GM19025 (cell line): ENCODE results near the gene APOBEC3C.
"Not testable (repeated sequence)": the region's sequence is repeated elsewhere in the genome, so short reads cannot be mapped to it uniquely, and the experiment has no call there.

Source experiments
- ATAC-seq: cut with Tn5 transposase; IDR thresholded peaks from one replicate; pipeline ENCODE4 v1.9.1; 2021; ENCODE audit warnings: mild to moderate bottlenecking, low read depth, moderate library complexity; ENCODE audit not compliant: unreplicated experiment

APOBEC3C gene

DNA sequence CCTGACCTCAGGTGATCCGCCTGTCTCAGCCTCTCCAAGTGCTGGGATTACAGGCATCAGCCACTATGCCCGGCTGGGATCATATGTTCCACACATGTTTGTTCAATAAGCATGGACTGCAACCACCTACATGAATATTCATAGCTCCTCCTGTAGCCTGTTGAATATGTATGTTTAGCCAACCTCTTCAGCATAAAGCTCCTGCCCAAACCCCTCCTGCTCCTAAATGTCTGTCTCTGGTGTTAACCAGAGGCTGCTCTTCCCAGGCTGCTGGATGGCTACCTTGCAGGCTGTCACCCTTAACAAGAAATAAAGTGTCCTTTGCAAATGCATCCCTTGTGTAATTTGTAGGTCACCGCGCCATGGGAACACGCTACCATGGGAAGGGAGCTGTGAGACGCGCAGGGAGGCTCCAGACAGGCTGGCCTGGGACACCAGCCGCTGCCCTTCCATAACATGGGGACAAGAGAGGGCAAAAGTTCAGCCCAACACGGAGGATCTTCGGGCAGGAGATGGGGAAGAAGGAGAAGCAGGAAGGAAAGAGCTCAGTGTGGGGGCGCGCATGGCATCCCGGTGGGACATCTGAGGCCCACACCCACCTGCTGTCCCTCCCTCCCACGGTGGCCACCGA, 6.1 kb downstream of the APOBEC3C start:
- ATAC-seq = peak; percentile 2

DNA sequence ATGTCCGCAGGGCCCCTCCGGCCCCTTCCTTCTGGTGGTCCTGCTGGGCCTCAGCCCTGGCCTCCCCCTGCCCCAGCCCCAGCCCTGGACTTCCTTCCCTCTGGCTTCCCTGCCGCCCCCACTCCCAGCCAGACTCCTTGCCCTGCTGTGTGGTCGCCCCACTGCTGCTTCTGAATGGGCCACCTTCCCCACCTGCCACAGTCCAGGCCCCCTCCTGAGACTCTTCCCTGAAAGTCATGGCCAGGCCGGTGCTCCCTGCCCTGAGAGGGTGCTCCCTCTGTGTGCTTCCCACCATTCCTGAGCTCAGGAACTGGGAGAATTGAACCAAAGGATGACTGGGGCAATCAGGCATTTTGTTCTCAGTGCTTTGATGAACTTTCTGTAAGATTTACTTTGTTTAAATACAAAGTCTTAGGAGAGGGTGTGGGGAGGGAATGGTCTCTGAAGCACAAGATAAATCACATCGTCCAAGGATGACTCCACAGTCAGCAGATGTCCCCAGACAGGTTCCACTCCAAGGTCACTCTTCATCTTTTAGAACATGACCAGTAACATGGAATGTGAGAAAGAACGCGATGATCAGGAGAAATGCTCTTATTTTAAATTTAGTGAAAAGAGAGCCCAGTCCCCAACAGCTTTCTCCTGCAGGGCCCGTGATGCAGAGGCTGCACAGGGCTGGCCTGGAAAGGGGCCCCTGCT, 7.6 kb downstream of the APOBEC3C start:
- ATAC-seq = no peak

GRCh38 chr22:39024519-39025308, 10.7 kb downstream of the APOBEC3C start:
- ATAC-seq = no peak

GRCh38 chr22:39026509-39027150, 12.6 kb downstream of the APOBEC3C start:
- ATAC-seq = no peak

- no peak for ATAC-seq
Measured at GRCh38 chr22:39027717-39028116, 13.7 kb downstream of the APOBEC3C start.

- no peak for ATAC-seq
Measured at GRCh38 chr22:39028281-39028680, 14.2 kb downstream of the APOBEC3C start.

- no peak for ATAC-seq
Measured at GRCh38 chr22:39029227-39029626, 15.2 kb downstream of the APOBEC3C start.

DNA sequence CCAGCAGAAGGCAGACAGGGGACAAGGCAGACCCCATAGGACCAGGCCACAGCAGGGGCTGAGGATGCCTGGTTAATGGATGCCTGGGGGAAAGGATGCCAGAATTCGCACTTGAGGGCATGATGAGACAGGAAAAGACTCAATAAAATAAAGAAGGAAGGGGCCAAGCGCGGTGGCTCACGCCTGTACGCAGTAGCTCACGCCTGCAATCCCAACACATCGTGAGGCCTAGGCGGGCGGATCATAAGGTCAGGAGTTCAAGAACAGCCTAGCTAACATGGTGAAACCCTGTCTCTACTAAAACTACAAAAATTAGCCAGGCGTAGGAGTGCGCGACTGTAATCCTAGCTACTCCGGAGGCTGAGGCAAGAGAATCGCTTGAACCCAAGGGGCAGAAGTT, 16.6 kb downstream of the APOBEC3C start:
- no peak for ATAC-seq

GRCh38 chr22:39031434-39032295, 17.6 kb downstream of the APOBEC3C start:
- not testable (repeated sequence) for ATAC-seq

GRCh38 chr22:39037071-39037470, 23.0 kb downstream of the APOBEC3C start:
- ATAC-seq = not testable (repeated sequence)

- no peak for ATAC-seq
Measured at GRCh38 chr22:39039306-39040126, 25.5 kb downstream of the APOBEC3C start.

DNA sequence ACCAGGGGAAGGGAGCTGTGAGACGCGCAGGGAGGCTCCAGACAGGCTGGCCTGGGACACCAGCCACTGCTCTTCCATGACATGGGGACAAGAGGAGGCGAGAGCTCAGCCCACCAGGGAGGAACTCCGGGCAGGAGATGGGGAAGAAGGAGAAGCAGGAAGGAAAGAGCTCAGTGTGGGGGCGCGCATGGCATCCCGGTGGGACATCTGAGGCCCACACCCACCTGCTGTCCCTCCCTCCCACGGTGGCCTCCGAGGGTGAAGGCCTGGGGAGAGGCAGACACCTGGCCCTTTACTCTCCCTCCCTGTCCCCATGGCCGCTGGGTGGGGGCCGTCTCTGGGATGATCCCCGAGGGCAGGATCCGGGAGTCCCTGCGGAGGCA, 26.1 kb downstream of the APOBEC3C start:
- ATAC-seq = not testable (repeated sequence)

- peak; percentile 86 for ATAC-seq
Measured at GRCh38 chr22:39040538-39041296, 26.7 kb downstream of the APOBEC3C start, which contains the start of gene APOBEC3F. Gene APOBEC3F (plus strand): TSS chr22:39040864. CDS start chr22:39040961, 97 bp downstream.

DNA sequence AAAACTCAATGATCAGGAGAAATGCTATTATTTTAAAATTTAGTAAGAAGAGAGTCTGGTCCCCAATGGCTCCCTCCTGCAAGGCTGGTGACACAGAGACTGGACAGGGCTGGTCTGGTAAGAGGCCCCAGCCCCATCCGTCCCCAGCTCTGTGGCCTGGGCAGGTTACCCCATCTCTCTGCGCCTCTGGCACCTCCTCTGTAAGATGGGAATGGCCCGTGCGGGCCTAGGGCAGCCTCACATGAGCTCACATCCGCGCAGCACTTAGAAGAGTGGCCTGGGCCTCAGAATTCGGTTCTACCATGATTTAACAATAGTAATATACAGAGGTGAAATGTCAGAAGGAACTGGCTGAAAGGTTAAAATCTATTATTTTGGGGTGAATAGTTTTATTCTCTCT, 27.9 kb downstream of the APOBEC3C start:
- no peak for ATAC-seq

- ATAC-seq = not testable (repeated sequence)
Measured at GRCh38 chr22:39043063-39043462, 29.0 kb downstream of the APOBEC3C start.

GRCh38 chr22:39045136-39045535, 31.1 kb downstream of the APOBEC3C start:
- ATAC-seq = not testable (repeated sequence)

DNA sequence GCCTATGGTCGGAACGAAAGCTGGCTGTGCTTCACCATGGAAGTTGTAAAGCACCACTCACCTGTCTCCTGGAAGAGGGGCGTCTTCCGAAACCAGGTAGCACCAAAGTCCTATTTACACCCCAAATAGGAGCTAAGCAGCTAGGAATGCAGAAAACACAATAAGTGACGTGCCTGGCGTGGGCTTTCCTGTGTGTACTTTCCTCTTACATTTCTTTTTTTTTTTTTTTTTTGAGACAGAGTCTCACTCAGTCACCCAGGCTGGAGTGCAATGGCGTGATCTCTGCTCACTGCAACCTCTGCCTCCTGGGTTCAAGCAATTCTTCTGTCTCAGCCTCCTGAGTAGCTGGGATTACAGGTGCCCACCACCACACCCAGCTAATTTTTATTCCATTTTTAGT, 35.4 kb downstream of the APOBEC3C start:
- ATAC-seq = not testable (repeated sequence)

GRCh38 chr22:39051844-39052495, 37.9 kb downstream of the APOBEC3C start:
- not testable (repeated sequence) for ATAC-seq
